ENCODE results near the gene CIC. TPM values are rescaled to one million over a fixed set of nuclear protein-coding genes. Genes with fewer than 3 reads are reported as not detected.
"Not testable (repeated sequence)": the region's sequence is repeated elsewhere in the genome, so short reads cannot be mapped to it uniquely, and the experiment has no call there.

Gene CIC
- polyA plus RNA-seq, 3 donors from 2014 or later: 0.52 to 2.9 TPM; not detected in 1

DNA sequence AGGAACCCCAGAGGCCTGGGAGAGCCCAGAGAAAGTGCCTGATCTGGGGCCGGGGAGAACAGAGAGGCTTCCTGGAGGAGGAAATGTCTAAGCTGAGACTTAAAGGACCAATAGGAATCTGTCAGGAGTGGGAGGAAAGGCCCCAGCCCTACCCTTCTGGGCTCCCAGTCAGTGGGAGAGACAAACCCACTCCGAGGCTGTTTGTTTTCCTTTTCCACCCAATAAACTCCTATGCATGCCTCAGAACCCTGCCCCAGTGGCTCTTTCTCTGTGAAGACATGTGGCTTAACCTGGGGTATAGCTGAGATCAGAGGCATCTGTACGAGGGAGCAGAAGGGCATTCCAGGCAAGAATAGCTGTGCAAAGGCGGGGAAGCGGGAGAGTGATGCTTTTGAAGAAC is 58.3 kb downstream of the CIC start:
- Mint-ChIP-seq H3K27ac (no peak overlapping the region), H3K4me1 (peaks cover 25 to 28% of the 10 kb centered on the region in 2 donors), H3K4me3 (peak overlapping the region in 3 of 5 donors; percentile 3 to 93 (median 85)), H3K27me3 (ENCODE audit: low read depth in 3 of 3) (peaks cover 6 to 9% (median 7%) of the 10 kb centered on the region in 3 donors), H3K9me3 (no peaks in the 10 kb centered on the region), H3K36me3 (peaks cover 3 to 5% (median 4%) of the 10 kb centered on the region in 3 donors)
- DNase-seq: no peak

GRCh38 chr19:42328106-42328505 is 59.1 kb downstream of the CIC start:
- peaks cover 3 to 5% (median 4%) of the 10 kb centered on the region in 3 donors for H3K36me3 Mint-ChIP-seq
- peaks cover 5 to 9% (median 7%) of the 10 kb centered on the region in 3 donors for H3K27me3 Mint-ChIP-seq (ENCODE audit: low read depth in 3 of 3)
- no peak overlapping the region for H3K4me3 Mint-ChIP-seq
- no peak for DNase-seq
- H3K9me3 Mint-ChIP-seq: no peaks in the 10 kb centered on the region
- peaks cover 25 to 28% of the 10 kb centered on the region in 2 donors for H3K4me1 Mint-ChIP-seq
- peak overlapping the region in 1 of 6 donors; percentile 30 for H3K27ac Mint-ChIP-seq

DNA sequence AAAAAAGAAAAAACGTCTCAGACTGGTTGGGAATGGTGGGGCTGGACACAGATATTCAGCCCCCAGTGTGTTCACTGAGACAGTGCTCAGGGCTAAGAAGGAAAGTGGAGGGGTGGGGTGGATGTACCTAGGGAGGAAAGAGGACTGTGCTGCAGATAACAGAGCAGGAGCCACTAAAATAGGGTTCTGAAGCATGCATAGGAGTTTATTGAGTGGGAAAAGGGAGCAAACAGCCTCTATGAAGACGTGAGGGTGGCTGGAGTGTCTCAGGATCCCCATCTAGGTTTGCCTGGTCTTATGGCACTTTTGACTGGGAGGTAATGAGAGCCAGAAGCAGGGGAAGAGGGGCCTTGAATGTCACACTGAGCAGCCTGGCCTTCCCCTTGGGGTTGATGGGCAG is 59.8 kb downstream of the CIC start:
- Mint-ChIP-seq H3K36me3 (peaks cover 3 to 5% (median 4%) of the 10 kb centered on the region in 3 donors), H3K27me3 (ENCODE audit: low read depth in 3 of 3) (peaks cover 5 to 9% (median 7%) of the 10 kb centered on the region in 3 donors), H3K9me3 (no peaks in the 10 kb centered on the region), H3K4me3 (no peak overlapping the region), H3K27ac (no peak overlapping the region), H3K4me1 (peaks cover 22 to 28% of the 10 kb centered on the region in 2 donors)
- no peak for DNase-seq

DNA sequence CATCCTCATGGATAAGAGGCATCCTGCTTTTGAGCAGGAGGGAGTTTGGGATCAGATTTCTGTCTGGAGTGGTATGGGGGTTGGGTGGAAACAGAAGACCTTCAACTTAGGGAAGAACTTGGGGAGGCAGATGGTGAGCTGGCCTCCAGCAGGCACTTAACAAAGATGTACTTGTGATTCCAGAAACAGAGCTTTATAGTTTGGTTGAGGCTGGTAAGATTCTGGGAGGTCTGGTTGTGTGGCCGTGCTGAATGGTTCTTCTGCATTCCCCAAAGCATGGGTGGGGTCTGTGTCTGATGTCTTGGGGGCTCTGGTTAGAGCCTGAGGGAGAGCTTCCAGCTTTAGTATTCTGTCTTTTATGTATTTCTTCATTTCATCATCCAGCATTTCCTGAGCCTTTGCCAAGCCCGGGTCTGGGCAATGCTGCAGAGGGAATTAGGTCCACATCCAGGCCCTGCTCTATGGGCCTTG is 61.2 kb downstream of the CIC start:
- no peaks in the 10 kb centered on the region for H3K9me3 Mint-ChIP-seq
- H3K27me3 Mint-ChIP-seq (ENCODE audit: low read depth in 3 of 3): peaks cover under 1 to 2% (median under 1%) of the 10 kb centered on the region in 3 donors
- DNase-seq: no peak
- no peak overlapping the region for H3K4me3 Mint-ChIP-seq
- H3K4me1 Mint-ChIP-seq: peaks cover 15 to 21% of the 10 kb centered on the region in 2 donors
- H3K36me3 Mint-ChIP-seq: peaks cover 0 to under 1% (median 0%) of the 10 kb centered on the region in 3 donors
- H3K27ac Mint-ChIP-seq: peak overlapping the region in 1 of 6 donors; percentile 38

GRCh38 chr19:42331333-42331732 is 62.3 kb downstream of the CIC start:
- H3K27me3 Mint-ChIP-seq (ENCODE audit: low read depth in 3 of 3); H3K27ac Mint-ChIP-seq; H3K36me3 Mint-ChIP-seq; H3K9me3 Mint-ChIP-seq; H3K4me3 Mint-ChIP-seq; DNase-seq: not testable (repeated sequence)
- H3K4me1 Mint-ChIP-seq: peaks cover 13 to 15% of the 10 kb centered on the region in 2 donors

DNA sequence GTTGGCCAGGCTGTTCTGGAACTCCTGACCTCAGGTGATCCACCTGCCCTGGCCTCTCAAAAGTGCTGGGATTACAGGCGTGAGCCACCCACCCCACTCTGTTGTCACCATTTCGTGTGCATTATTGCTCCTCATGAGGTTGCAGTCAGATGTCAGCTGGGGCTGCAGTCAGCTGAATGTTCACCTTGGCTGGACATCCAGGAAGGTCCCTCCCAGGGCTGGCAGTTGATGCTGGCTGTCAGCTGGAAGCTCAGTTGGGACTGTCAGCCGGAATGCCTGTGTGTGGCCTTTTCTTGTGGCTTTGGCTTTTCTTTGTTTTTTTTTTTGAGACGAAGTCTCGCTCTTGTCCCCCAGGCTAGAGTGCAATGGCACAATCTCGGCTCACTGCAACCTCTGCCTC is 63.0 kb downstream of the CIC start:
- Mint-ChIP-seq H3K27ac (no peak overlapping the region), H3K4me1 (peaks cover 6 to 7% of the 10 kb centered on the region in 2 donors), H3K9me3 (no peaks in the 10 kb centered on the region), H3K36me3 (no peaks in the 10 kb centered on the region), H3K27me3 (ENCODE audit: low read depth in 3 of 3) (no peaks in the 10 kb centered on the region), H3K4me3 (no peak overlapping the region)
- DNase-seq: no peak

- peaks cover 0 to 3% of the 10 kb centered on the region in 2 donors for H3K4me1 Mint-ChIP-seq
- no peaks in the 10 kb centered on the region for H3K9me3 Mint-ChIP-seq
- H3K27ac Mint-ChIP-seq: no peak overlapping the region
- no peaks in the 10 kb centered on the region for H3K27me3 Mint-ChIP-seq (ENCODE audit: low read depth in 3 of 3)
- H3K36me3 Mint-ChIP-seq: no peaks in the 10 kb centered on the region
- no peak for DNase-seq
- H3K4me3 Mint-ChIP-seq: no peak overlapping the region
These were observed 64.0 kb downstream of the CIC start for GRCh38 chr19:42333018-42333417.

GRCh38 chr19:42333975-42334696 is 65.1 kb downstream of the CIC start:
- Mint-ChIP-seq H3K36me3 (peaks cover 0 to 3% (median 3%) of the 10 kb centered on the region in 3 donors), H3K27me3 (ENCODE audit: low read depth in 3 of 3) (no peaks in the 10 kb centered on the region), H3K9me3 (no peaks in the 10 kb centered on the region), H3K27ac (no peak overlapping the region), H3K4me3 (no peak overlapping the region), H3K4me1 (no peaks in the 10 kb centered on the region)
- DNase-seq: no peak

DNA sequence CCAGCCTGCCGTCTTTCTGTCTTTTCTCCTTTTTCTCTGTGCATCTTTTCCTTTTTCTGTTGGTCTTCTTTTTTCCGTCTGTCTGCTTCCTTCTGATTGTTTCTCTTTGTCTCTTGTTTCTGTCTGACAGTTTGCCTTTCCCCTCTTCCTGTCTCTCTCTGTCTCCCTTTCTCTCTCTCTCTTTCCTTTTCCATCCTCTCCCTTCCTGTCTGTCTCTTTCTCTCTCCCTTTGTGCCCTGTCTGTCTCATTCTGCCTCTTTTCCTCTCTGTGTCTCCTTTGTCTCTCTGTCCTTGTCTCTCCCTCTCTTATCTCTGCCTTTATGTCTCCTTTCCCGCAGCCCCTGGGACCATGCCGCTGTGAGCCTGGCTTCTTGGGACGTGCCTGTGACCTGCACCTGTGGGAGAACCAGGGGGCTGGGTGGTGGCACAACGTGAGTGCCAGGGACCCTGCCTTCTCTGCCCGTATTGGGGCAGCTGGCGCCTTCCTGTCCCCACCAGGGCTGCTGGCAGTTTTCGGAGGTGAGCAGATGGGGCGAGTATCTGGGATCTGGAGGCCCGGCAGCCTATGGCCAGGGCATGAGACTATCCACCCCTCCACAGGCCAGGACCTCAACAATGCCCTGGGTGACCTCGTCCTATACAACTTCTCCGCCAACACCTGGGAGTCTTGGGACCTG is 65.8 kb downstream of the CIC start:
- H3K36me3 Mint-ChIP-seq: peaks cover 0 to 3% (median 3%) of the 10 kb centered on the region in 3 donors
- no peak for DNase-seq
- H3K4me3 Mint-ChIP-seq: no peak overlapping the region
- H3K27me3 Mint-ChIP-seq (ENCODE audit: low read depth in 3 of 3): no peaks in the 10 kb centered on the region
- no peak overlapping the region for H3K27ac Mint-ChIP-seq
- no peaks in the 10 kb centered on the region for H3K9me3 Mint-ChIP-seq
- H3K4me1 Mint-ChIP-seq: no peaks in the 10 kb centered on the region

DNA sequence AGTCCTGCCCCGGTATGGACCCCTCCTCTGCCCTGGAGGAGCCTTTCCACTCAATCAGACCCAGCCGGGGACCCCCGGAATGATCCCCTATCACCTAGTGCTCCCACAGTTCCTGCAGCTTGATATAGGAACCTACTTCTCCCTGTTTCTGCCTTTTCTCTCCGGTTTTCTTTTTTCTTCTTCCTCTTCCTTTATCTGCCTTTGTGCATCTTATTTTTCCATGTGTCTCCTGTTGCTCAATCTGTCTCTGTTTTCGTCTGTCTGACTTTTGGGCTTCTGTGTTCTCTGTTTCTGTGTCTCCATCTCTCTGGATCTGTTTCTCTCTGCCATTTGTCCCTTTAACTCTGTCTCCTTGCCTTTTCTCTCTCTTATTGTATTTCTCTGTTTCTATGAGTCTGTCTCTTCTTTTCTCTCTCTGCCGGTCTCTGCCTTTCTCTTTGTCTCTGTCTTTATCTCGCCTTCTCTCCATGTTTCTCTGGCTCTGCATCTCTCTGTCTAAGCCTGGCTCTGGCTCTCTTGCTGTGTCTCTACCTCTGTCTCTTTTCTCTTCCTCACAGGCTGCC is 66.4 kb downstream of the CIC start:
- no peak overlapping the region for H3K27ac Mint-ChIP-seq
- H3K4me1 Mint-ChIP-seq: no peaks in the 10 kb centered on the region
- H3K36me3 Mint-ChIP-seq: peaks cover 0 to 3% (median 3%) of the 10 kb centered on the region in 3 donors
- H3K9me3 Mint-ChIP-seq: no peaks in the 10 kb centered on the region
- DNase-seq: no peak
- H3K27me3 Mint-ChIP-seq (ENCODE audit: low read depth in 3 of 3): no peaks in the 10 kb centered on the region
- no peak overlapping the region for H3K4me3 Mint-ChIP-seq

DNA sequence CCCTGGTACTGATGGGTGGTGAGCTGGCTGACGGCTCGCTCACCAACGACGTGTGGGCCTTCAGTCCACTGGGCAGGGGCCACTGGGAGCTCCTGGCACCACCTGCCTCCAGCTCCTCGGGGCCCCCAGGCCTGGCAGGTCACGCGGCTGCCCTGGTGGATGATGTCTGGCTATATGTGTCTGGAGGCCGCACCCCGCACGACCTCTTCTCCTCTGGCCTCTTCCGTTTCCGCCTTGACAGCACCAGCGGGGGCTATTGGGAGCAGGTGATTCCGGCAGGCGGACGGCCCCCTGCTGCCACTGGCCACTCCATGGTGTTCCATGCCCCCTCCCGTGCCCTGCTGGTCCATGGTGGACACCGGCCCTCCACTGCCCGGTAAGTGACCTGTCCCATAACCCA is 66.9 kb downstream of the CIC start:
- no peaks in the 10 kb centered on the region for H3K27me3 Mint-ChIP-seq (ENCODE audit: low read depth in 3 of 3)
- H3K9me3 Mint-ChIP-seq: no peaks in the 10 kb centered on the region
- H3K36me3 Mint-ChIP-seq: peaks cover 0 to 3% (median 3%) of the 10 kb centered on the region in 3 donors
- H3K4me1 Mint-ChIP-seq: no peaks in the 10 kb centered on the region
- no peak for DNase-seq
- H3K27ac Mint-ChIP-seq: no peak overlapping the region
- H3K4me3 Mint-ChIP-seq: no peak overlapping the region

DNA sequence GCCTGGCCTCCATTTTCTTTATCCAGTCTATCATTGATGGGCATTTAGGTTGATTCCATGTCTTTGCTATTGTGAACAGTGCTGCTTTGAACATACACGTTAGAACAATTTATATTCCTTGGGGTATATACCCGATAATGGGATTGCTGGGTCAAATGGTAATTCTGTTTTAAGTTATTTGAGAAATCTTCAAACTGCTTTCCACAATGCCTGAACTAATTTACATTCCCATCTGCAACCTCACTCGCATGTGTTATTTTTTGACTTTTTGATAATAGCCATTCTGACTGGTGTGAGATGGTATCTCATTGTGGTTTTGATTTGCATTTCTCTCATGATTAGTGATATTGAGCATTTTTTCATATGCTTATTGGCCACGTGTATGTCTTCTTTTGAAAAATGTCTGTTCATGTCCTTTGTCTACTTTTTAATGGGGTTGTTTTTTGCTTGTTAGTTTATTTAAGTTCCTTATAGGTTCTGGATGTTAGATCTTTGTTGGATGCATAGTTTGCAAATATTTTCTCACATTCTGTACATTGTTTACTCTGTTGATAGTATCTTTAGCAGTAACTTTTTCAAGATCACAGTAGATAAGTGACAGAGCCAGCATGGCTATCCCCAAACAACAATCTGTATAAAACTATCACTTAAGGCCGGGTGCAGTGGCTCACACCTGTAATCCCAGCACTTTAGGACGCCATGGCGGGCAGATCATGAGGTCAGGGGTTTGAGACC is 70.2 kb downstream of the CIC start:
- DNase-seq; H3K4me1 Mint-ChIP-seq; H3K9me3 Mint-ChIP-seq; H3K27me3 Mint-ChIP-seq (ENCODE audit: low read depth in 3 of 3); H3K36me3 Mint-ChIP-seq; H3K27ac Mint-ChIP-seq; H3K4me3 Mint-ChIP-seq: not testable (repeated sequence)

DNA sequence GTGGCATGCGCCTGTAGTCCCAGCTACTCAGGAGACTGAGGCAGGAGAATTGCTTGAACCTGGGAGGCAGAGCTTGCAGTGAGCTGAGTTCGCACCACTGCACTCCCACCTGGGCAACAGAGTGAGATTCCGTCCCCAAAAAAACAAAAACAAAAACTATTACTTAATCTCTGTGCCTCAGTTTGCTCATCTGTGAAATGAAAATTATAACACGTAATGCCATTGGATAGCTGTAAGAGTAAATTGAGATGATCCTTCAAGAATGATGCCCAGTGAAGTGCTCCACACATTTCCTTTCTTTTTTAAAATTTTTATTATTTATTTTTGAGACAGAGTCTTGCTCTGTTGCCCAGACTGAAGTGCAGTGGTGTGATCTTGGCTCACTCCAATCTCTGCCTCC is 70.9 kb downstream of the CIC start:
- H3K9me3 Mint-ChIP-seq; H3K27ac Mint-ChIP-seq; H3K4me3 Mint-ChIP-seq; H3K4me1 Mint-ChIP-seq; DNase-seq; H3K27me3 Mint-ChIP-seq (ENCODE audit: low read depth in 3 of 3): not testable (repeated sequence)
- peaks cover 4 to 10% (median 7%) of the 10 kb centered on the region in 3 donors for H3K36me3 Mint-ChIP-seq

Measured in immature natural killer cell (primary cell).